ENCODE results near the gene GOLT1B. TPM values are rescaled to one million over a fixed set of nuclear protein-coding genes. Genes with fewer than 3 reads are reported as not detected.

Gene GOLT1B
- total RNA-seq, 2 experiments from 2014 or later, result 12.7 to 30.7 TPM

- H3K4me3 ChIP-seq (ENCODE audit: low read depth, low read length, poor library complexity, severe bottlenecking), result peak overlapping the region; percentile 99
- H3K4me2 ChIP-seq (ENCODE audit: low read length), result peak overlapping the region; percentile 83
- peaks cover 83% of the 10 kb centered on the region for H3K79me2 ChIP-seq (ENCODE audit: insufficient read depth, low read depth, low read length)
- H3K4me1 ChIP-seq (ENCODE audit: insufficient read depth, low read length, poor library complexity, severe bottlenecking), result peaks cover 31% of the 10 kb centered on the region
- TF ChIP-seq CTCF (conservative IDR thresholded peaks at IDR 0.05; ENCODE audit: low read length) (no peak), EZH2phosphoT487 (IDR thresholded peaks at IDR 0.05; ENCODE audit: borderline replicate concordance, low read depth, low read length) (no peak)
- intact Hi-C loops (cut with micrococcal nuclease; ENCODE audit: unreplicated experiment), result no loop called here
- ChIA-PET POLR2A (interaction anchor here (0.6 to 1.6 kb wide), 10 partner anchors 10 to 970 kb away, joined by 3 to 10 read pairs (median 4); partner anchors contain the start of genes LDHB, PYROXD1 and SPX), CTCF (ENCODE audit: unreplicated experiment) (no interaction called here)
- H3K9me2 ChIP-seq (ENCODE audit: insufficient read depth, low read length), result no peaks in the 10 kb centered on the region
- peak overlapping the region; percentile 82 for H3K27ac ChIP-seq (ENCODE audit: low read depth, low read length, poor library complexity, severe bottlenecking)
- peaks cover 20% of the 10 kb centered on the region; the same call in 1 of the 2 replicates for H4K20me1 ChIP-seq (ENCODE audit: insufficient read depth, low read length)
- peaks cover 21% of the 10 kb centered on the region for H3K36me3 ChIP-seq (ENCODE audit: insufficient read depth, low read length)
- no peaks in the 10 kb centered on the region for H3K9me3 ChIP-seq (ENCODE audit: low read length)
- peak overlapping the region; percentile 95 for H2AFZ ChIP-seq (ENCODE audit: low read length)
- BruUV-seq (replicated peaks), result no TSS peak
- peak; percentile 24 for DNase-seq (ENCODE audit: low spot score)
These were observed 541 bp downstream of the GOLT1B start for GRCh38 chr12:21502164-21502496.

- Histone ChIP-seq H3K4me1 (ENCODE audit: insufficient read depth, low read length, poor library complexity, severe bottlenecking) (peaks cover 31% of the 10 kb centered on the region), H3K36me3 (ENCODE audit: insufficient read depth, low read length) (peaks cover 21% of the 10 kb centered on the region), H2AFZ (ENCODE audit: low read length) (no peak overlapping the region), H3K4me2 (ENCODE audit: low read length) (peak overlapping the region; percentile 83), H3K9me2 (ENCODE audit: insufficient read depth, low read length) (no peaks in the 10 kb centered on the region), H3K9me3 (ENCODE audit: low read length) (no peaks in the 10 kb centered on the region), H3K79me2 (ENCODE audit: insufficient read depth, low read depth, low read length) (peaks cover 89% of the 10 kb centered on the region), H4K20me1 (ENCODE audit: insufficient read depth, low read length) (peaks cover 20% of the 10 kb centered on the region; the same call in 1 of the 2 replicates), H3K27ac (ENCODE audit: low read depth, low read length, poor library complexity, severe bottlenecking) (no peak overlapping the region), H3K4me3 (ENCODE audit: low read depth, low read length, poor library complexity, severe bottlenecking) (peak overlapping the region; percentile 99)
- CTCF ChIA-PET (ENCODE audit: unreplicated experiment), result no interaction called here
- no peak for TF ChIP-seq CTCF (conservative IDR thresholded peaks at IDR 0.05; ENCODE audit: low read length)
- no peak for TF ChIP-seq EZH2phosphoT487 (IDR thresholded peaks at IDR 0.05; ENCODE audit: borderline replicate concordance, low read depth, low read length)
- POLR2A ChIA-PET, result interaction anchor here (0.9 to 1.4 kb wide), 3 partner anchors 9 to 969 kb away, joined by 3 to 6 read pairs (median 4); no protein-coding TSS in a partner anchor
- TSS peak; percentile 62 for BruUV-seq (replicated peaks)
- DNase-seq (ENCODE audit: low spot score), result no peak
- intact Hi-C loops (cut with micrococcal nuclease; ENCODE audit: unreplicated experiment), result no loop called here
These were observed 1.3 kb downstream of the GOLT1B start for GRCh38 chr12:21502872-21503271.

GRCh38 chr12:21505888-21506287 lies 4.3 kb downstream of the GOLT1B start:
- ChIA-PET CTCF (ENCODE audit: unreplicated experiment) (no interaction called here), POLR2A (interaction anchor here (0.6 to 2.4 kb wide), 6 partner anchors 11 to 155 kb away, joined by 3 to 7 read pairs (median 4); partner anchors contain the start of gene SPX)
- TF ChIP-seq CTCF (conservative IDR thresholded peaks at IDR 0.05; ENCODE audit: low read length) (no peak), EZH2phosphoT487 (IDR thresholded peaks at IDR 0.05; ENCODE audit: borderline replicate concordance, low read depth, low read length) (no peak)
- no TSS peak for BruUV-seq (replicated peaks)
- Histone ChIP-seq H4K20me1 (ENCODE audit: insufficient read depth, low read length) (peaks cover 20% of the 10 kb centered on the region; the same call in 1 of the 2 replicates), H3K27ac (ENCODE audit: low read depth, low read length, poor library complexity, severe bottlenecking) (no peak overlapping the region), H3K9me2 (ENCODE audit: insufficient read depth, low read length) (no peaks in the 10 kb centered on the region), H3K36me3 (ENCODE audit: insufficient read depth, low read length) (peaks cover 35% of the 10 kb centered on the region), H3K4me1 (ENCODE audit: insufficient read depth, low read length, poor library complexity, severe bottlenecking) (peaks cover 14% of the 10 kb centered on the region), H3K4me2 (ENCODE audit: low read length) (no peak overlapping the region), H3K79me2 (ENCODE audit: insufficient read depth, low read depth, low read length) (peaks cover 62% of the 10 kb centered on the region), H3K9me3 (ENCODE audit: low read length) (no peaks in the 10 kb centered on the region), H3K4me3 (ENCODE audit: low read depth, low read length, poor library complexity, severe bottlenecking) (no peak overlapping the region), H2AFZ (ENCODE audit: low read length) (no peak overlapping the region)
- no peak for DNase-seq (ENCODE audit: low spot score)
- intact Hi-C loops (cut with micrococcal nuclease; ENCODE audit: unreplicated experiment), result no loop called here
